Endothelial cell of umbilical vein (primary cell): ENCODE measurements around the gene ATG10.

ENCODE experiments used
- CTCF ChIP-seq, 2 donors: IDR thresholded peaks; 1 replicate in 1 of 2; 2 replicates in 1 of 2; pipeline ENCODE4 v1.5.1; 2011; ENCODE audit warnings: low read length in 2 of 2, mild to moderate bottlenecking in 2 of 2, moderate library complexity in 2 of 2, control low read depth in 1 of 2, inconsistent platforms in 1 of 2, low read depth in 1 of 2; ENCODE audit not compliant: insufficient read depth in 1 of 2; ENCODE audit errors: extremely low read depth in 1 of 2
- MAX ChIP-seq: IDR thresholded peaks from 2 replicates; pipeline ENCODE4 v1.6.1; 2011; ENCODE audit not compliant: insufficient read depth, insufficient read length
- POLR2A ChIP-seq: IDR thresholded peaks from 2 replicates; pipeline ENCODE4 v1.6.1; 2012; ENCODE audit warnings: low read depth, mild to moderate bottlenecking, control low read depth, low read length

DNA sequence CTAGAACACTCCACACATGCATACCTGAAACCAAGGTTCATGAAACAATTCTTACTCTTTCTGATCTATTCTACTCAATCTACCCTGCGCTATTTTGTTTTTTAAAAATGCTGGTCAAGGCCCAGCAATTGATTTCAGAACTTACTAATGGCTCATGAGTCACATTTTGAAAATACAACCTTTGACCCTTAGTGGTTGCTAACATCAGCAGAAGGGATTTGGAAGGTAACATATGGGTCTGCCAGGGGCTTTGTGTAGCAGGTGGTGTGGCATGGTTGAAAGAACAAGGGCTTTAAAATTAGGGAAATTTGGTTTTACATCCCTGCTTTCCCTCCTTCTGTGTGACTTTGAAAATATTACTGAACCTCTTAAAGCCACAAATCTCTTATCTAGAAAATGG lies 101.4 kb downstream of the ATG10 start:
- TF ChIP-seq CTCF (IDR thresholded peaks at IDR 0.05; ENCODE audit: extremely low read depth in 1 of 2, insufficient read depth in 1 of 2, low read depth in 1 of 2, low read length in 2 of 2) (no peak), POLR2A (no peak), MAX (no peak)
